Glomerular visceral epithelial cell (primary cell): ENCODE data around the gene OR1A2.
"Not testable (repeated sequence)": the region's sequence is repeated elsewhere in the genome, so short reads cannot be mapped to it uniquely, and the experiment has no call there.

Source experiments
- DNase-seq: peaks from one replicate; pipeline ENCODE4 v3.0.0-alpha.2; 2016; ENCODE audit errors: extremely low spot score

The OR1A2 gene

GRCh38 chr17:3197219-3197618, at the start of gene OR1A2:
OR1A2 (plus strand) TSS chr17:3197519; CDS start chr17:3197519, 0 bp downstream.
- no peak for DNase-seq

GRCh38 chr17:3157218-3157617, 40.1 kb upstream of the OR1A2 start:
- DNase-seq, result no peak

- no peak for DNase-seq
These were observed 29.7 kb upstream of the OR1A2 start for GRCh38 chr17:3167574-3167973.

- DNase-seq, result no peak
These were observed 7.4 kb upstream of the OR1A2 start for GRCh38 chr17:3189961-3190360.

GRCh38 chr17:3207367-3207766, 10.0 kb downstream of the OR1A2 start, which contains the start of gene OR1A1:
OR1A1 (plus strand) TSS chr17:3207667; CDS start chr17:3215621, 7,954 bp downstream.
- no peak for DNase-seq

- DNase-seq, result no peak
These were observed 11.2 kb downstream of the OR1A2 start for GRCh38 chr17:3208484-3208883.

GRCh38 chr17:3213001-3213400, 15.7 kb downstream of the OR1A2 start:
- no peak for DNase-seq

- DNase-seq, result no peak
These were observed 16.3 kb downstream of the OR1A2 start for GRCh38 chr17:3213587-3213986.

GRCh38 chr17:3219978-3220377, 22.7 kb downstream of the OR1A2 start:
- not testable (repeated sequence) for DNase-seq

- no peak for DNase-seq
These were observed 24.5 kb downstream of the OR1A2 start for GRCh38 chr17:3221850-3222249.

- no peak for DNase-seq
These were observed 25.2 kb downstream of the OR1A2 start for GRCh38 chr17:3222505-3222904.

- not testable (repeated sequence) for DNase-seq
These were observed 27.5 kb downstream of the OR1A2 start for GRCh38 chr17:3224721-3225352.

GRCh38 chr17:3232300-3232699, 35.0 kb downstream of the OR1A2 start:
- DNase-seq, result not testable (repeated sequence)

GRCh38 chr17:3238685-3239084, 41.4 kb downstream of the OR1A2 start:
- DNase-seq, result not testable (repeated sequence)

- not testable (repeated sequence) for DNase-seq
These were observed 43.7 kb downstream of the OR1A2 start for GRCh38 chr17:3241044-3241443.

GRCh38 chr17:3244841-3245240, 47.5 kb downstream of the OR1A2 start:
- not testable (repeated sequence) for DNase-seq
